ENCODE measurements around the gene RUSF1.

- TF ChIP-seq CTCF (IDR thresholded peaks at IDR 0.05; ENCODE audit: borderline replicate concordance, extremely low read depth, low read length, poor library complexity, severe bottlenecking) = no peak
- no peak for TF ChIP-seq EZH2 (IDR thresholded peaks at IDR 0.05; ENCODE audit: borderline replicate concordance, low read depth, low read length, severe bottlenecking)
Measured at GRCh38 chr16:31502981-31503380, 5.2 kb downstream of the RUSF1 start.

Measured in DND-41 (cell line).